ENCODE data around the gene CHGA. TPM values are rescaled to one million over a fixed set of nuclear protein-coding genes. Genes with fewer than 3 reads are reported as not detected.

The CHGA gene
- total RNA-seq, 1 experiment from 2014 or later, result not detected

- ChIA-PET POLR2A (no interaction called here), CTCF (no interaction called here)
- Histone ChIP-seq H3K4me3 (ENCODE audit: low read depth in 2 of 2, low read length in 2 of 2) (no peak overlapping the region), H3K4me1 (ENCODE audit: control insufficient read depth, insufficient read depth, low read length) (no peaks in the 10 kb centered on the region), H3K27me3 (ENCODE audit: control insufficient read depth, insufficient read depth, low read length) (no peaks in the 10 kb centered on the region), H3K36me3 (ENCODE audit: control insufficient read depth, insufficient read depth, low read length) (no peaks in the 10 kb centered on the region), H3K27ac (ENCODE audit: low read length) (no peak overlapping the region), H3K9me3 (ENCODE audit: control insufficient read depth, insufficient read depth, low read depth, low read length) (no peaks in the 10 kb centered on the region)
- intact Hi-C loops (cut with micrococcal nuclease; ENCODE audit: unreplicated experiment), result no loop called here
- DNase-seq (ENCODE audit: low read depth, low spot score) (no peak), ATAC-seq (no peak)
- no TSS peak for BruUV-seq (replicated peaks)
- in situ Hi-C loops (cut with HindIII; ENCODE audit: low pct_unique_long_range_greater_than_20kb, low sequenced_read_pairs), result no loop called here
- TF ChIP-seq CTCF (IDR thresholded peaks at IDR 0.05), result no peak
- TF ChIP-seq REST (IDR thresholded peaks at IDR 0.05; ENCODE audit: insufficient read depth in 1 of 2, low read depth in 2 of 2, low read length in 1 of 2), result no peak
- no peak for TF ChIP-seq SIN3A (IDR thresholded peaks at IDR 0.05; ENCODE audit: borderline replicate concordance, insufficient read depth, low read depth, low read length)
- no peak for TF ChIP-seq POLR2AphosphoS5 (IDR thresholded peaks at IDR 0.05; ENCODE audit: low read depth, low read length)
- TF ChIP-seq TCF7L2 (IDR thresholded peaks at IDR 0.05; ENCODE audit: low read depth, low read length), result no peak
These were observed 14.3 kb downstream of the CHGA start for GRCh38 chr14:92937051-92937937.

GRCh38 chr14:92938235-92938875, 15.4 kb downstream of the CHGA start:
- H3K4me1 ChIP-seq (ENCODE audit: control insufficient read depth, insufficient read depth, low read length), result no peaks in the 10 kb centered on the region
- H3K9me3 ChIP-seq (ENCODE audit: control insufficient read depth, insufficient read depth, low read depth, low read length), result no peaks in the 10 kb centered on the region
- ChIA-PET POLR2A (no interaction called here), CTCF (no interaction called here)
- H3K4me3 ChIP-seq (ENCODE audit: low read depth in 2 of 2, low read length in 2 of 2), result no peak overlapping the region
- no peaks in the 10 kb centered on the region for H3K27me3 ChIP-seq (ENCODE audit: control insufficient read depth, insufficient read depth, low read length)
- intact Hi-C loops (cut with micrococcal nuclease; ENCODE audit: unreplicated experiment), result no loop called here
- BruUV-seq (replicated peaks), result no TSS peak
- DNase-seq (ENCODE audit: low read depth, low spot score) (no peak), ATAC-seq (no peak)
- TF ChIP-seq CTCF (IDR thresholded peaks at IDR 0.05), result no peak
- TF ChIP-seq POLR2AphosphoS5 (IDR thresholded peaks at IDR 0.05; ENCODE audit: low read depth, low read length), result no peak
- TF ChIP-seq REST (IDR thresholded peaks at IDR 0.05; ENCODE audit: insufficient read depth in 1 of 2, low read depth in 2 of 2, low read length in 1 of 2), result no peak
- TF ChIP-seq TCF7L2 (IDR thresholded peaks at IDR 0.05; ENCODE audit: low read depth, low read length), result no peak
- TF ChIP-seq SIN3A (IDR thresholded peaks at IDR 0.05; ENCODE audit: borderline replicate concordance, insufficient read depth, low read depth, low read length), result no peak
- in situ Hi-C loops (cut with HindIII; ENCODE audit: low pct_unique_long_range_greater_than_20kb, low sequenced_read_pairs), result no loop called here
- H3K27ac ChIP-seq (ENCODE audit: low read length), result no peak overlapping the region
- no peaks in the 10 kb centered on the region for H3K36me3 ChIP-seq (ENCODE audit: control insufficient read depth, insufficient read depth, low read length)

Data from Panc1 (cell line).